Astrocyte (in vitro differentiated cells and primary cell): ENCODE results near the gene TMPRSS6.

Source experiments
- CTCF ChIP-seq: IDR thresholded peaks from 2 replicates; pipeline ENCODE4 v1.5.1; 2011; ENCODE audit warnings: low read depth, mild to moderate bottlenecking, inconsistent platforms, low read length, moderate library complexity; ENCODE audit not compliant: insufficient read depth
- EZH2 ChIP-seq: IDR thresholded peaks from 2 replicates; pipeline ENCODE4 v1.6.1; 2012; ENCODE audit warnings: mild to moderate bottlenecking, low read length, inconsistent platforms; ENCODE audit not compliant: insufficient read depth

GRCh38 chr22:37067428-37067827 is 42.1 kb downstream of the TMPRSS6 start:
- TF ChIP-seq CTCF (no peak), EZH2 (no peak)
